Uterus (tissue), 2 donors: ENCODE results near the gene CHD3.

ENCODE experiments used
- POLR2A ChIP-seq, 2 donors: fragments of 450-650 bp; IDR thresholded peaks; one replicate each; pipeline ENCODE4 v1.6.1; 2016; ENCODE audit warnings: antibody characterized with exemption in 2 of 2, mild to moderate bottlenecking in 1 of 2, moderate library complexity in 1 of 2
- TF ChIP-seq, protein P1 (sequence below), 4 experiments: fragments of 200-600 bp in 2 of 4; fragments of 450-650 bp in 2 of 4; sonication (generic) in 2 of 4; IDR thresholded peaks; one replicate each; pipeline ENCODE4 v1.5.1; 2016 to 2019; ENCODE audit warnings: antibody characterized with exemption in 4 of 4, mild to moderate bottlenecking in 2 of 4, moderate library complexity in 1 of 4

GRCh38 chr17:7927596-7927995 lies 39.0 kb downstream of the CHD3 start:
- TF ChIP-seq, protein P1, sequence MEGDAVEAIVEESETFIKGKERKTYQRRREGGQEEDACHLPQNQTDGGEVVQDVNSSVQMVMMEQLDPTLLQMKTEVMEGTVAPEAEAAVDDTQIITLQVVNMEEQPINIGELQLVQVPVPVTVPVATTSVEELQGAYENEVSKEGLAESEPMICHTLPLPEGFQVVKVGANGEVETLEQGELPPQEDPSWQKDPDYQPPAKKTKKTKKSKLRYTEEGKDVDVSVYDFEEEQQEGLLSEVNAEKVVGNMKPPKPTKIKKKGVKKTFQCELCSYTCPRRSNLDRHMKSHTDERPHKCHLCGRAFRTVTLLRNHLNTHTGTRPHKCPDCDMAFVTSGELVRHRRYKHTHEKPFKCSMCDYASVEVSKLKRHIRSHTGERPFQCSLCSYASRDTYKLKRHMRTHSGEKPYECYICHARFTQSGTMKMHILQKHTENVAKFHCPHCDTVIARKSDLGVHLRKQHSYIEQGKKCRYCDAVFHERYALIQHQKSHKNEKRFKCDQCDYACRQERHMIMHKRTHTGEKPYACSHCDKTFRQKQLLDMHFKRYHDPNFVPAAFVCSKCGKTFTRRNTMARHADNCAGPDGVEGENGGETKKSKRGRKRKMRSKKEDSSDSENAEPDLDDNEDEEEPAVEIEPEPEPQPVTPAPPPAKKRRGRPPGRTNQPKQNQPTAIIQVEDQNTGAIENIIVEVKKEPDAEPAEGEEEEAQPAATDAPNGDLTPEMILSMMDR (IDR thresholded peaks at IDR 0.05): no peak
- no peak for TF ChIP-seq POLR2A (IDR thresholded peaks at IDR 0.05)
